ENCODE measurements around the gene OTOF.
A peak's percentile ranks its signal among the peaks of the same experiment; 100 is the strongest.

The OTOF gene

DNA sequence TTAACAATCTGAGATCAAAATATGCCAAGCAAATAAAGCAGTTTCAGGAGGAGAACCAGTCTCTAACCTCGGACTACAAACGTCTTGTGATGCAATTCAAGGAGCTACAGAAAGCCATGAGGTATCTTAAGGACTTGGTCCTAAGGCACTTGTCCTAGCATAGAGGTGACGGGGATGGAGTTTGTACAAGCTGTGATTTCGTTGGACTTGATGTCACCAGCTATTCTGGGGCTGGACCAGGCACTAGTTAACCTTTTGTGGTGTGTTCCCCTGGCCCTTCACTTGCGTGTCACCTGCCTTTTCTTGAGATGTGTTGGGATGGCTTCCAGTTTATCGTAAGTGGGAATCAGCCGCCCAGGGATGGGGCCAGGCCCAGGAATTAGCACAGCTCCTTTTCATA, 33.7 kb downstream of the OTOF start:
- no peak for DNase-seq

DNA sequence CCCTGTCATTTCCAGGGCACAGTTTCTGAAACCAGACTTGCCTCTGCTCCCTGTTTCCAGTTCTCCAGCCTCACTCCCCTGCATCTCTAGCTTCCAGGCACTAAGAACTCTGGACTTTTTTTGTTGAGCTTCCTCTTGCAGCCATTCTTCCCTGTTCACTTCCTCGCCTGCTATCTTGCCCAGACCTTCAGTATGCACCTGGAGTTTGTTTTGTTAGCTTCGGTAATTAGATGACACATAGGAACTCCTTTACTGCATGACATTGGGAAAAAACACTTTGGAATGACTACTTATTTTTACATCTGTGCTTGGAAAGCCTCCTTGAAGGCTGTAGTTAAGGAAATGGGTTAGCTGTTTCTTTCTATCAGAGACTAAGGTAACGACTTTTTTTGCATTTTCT, 35.2 kb downstream of the OTOF start:
- no peak for DNase-seq

DNA sequence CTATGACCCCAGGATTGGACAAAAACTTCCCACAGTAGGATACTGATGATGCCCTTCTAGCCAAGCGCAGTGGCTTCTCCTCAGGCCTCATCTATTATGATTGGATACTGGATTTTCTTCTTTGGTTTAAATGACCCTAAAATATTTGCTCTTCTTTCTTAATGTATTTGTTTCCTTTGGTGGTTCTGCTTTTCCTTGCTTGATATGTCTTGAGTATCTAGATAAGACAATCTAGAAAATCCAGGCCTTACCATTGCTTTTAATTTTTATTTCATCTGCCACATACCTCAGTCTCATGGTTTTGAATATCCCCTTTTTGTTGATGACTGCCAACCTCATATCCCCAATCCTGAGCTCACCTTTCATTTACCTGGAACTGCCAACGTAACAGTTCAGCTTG, 35.6 kb downstream of the OTOF start:
- no peak for DNase-seq

DNA sequence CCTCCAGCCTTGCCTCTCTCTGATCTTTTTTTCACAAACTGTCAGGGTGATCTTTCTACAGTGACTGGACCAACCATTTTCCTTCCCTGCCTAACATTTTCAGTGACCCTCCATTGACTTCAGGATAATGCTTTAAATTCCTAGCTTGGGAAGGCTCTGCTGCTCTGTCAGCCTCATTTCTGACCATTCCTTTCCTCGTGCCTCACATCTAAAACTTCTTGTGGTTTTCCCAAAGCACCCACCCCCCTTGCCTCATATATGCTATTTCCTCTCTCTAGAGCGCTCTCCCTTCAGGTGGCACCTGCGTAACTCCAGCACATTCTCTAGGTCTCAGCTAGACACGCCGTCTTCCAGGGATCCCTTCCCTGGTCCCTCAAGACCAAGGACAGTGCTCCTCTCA, 39.0 kb downstream of the OTOF start:
- no peak for DNase-seq

DNA sequence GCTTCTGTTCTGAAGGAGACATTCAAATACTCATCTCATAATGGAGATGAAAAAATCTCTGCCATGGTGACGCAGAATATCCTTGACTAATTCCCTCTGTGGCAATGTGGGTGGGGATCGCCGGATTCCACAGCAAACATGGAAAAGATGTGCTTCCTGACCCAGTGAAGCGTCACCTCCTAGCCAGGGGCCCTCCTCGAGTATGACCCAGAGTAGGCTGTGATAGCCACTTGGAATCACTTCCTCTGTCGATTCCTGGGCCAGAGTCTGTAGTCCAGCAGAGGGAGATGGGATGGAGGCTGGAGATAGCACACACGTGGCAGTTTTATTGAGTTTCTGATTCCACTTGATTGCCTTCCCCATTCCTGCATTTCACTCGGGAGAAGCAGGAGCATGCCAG, 39.4 kb downstream of the OTOF start:
- DNase-seq, result no peak

DNA sequence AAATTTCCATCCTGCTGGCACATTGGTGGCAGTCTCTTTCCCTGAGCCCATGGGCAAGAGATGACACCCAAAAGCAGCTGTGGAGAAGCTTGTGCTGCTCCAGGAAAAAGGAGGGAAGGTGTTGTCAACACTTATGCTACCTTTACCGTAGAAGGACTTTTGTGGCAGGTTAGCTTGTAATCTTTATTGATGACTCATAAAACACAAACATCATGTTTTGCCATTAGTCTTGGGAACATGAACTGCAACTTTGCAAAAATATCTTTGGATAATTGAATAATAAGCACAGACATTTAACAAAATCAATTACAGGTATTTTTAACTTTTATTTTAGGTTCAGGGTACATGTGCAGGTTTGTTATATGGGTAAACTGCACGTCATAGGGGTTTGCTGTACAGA, 42.8 kb downstream of the OTOF start:
- DNase-seq, result no peak

DNA sequence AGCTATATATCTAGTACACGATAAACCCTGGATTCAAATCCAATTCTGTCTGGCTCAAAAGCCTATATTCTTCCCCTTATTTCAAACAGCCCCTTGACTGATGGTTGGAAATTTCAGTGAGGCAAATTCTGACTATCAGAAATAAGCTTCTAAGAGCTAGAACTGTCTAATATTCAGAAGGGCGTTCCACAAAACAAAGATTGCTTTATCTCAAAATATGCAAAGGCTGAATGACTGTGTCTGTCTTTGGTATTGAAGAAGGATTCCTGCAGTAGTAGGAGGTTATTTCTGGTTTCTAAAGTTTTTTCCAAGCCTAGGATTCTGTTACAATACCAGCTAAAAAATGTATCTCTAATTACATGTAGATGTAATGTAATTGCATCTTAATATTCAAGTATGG, 45.1 kb downstream of the OTOF start:
- DNase-seq, result no peak

DNA sequence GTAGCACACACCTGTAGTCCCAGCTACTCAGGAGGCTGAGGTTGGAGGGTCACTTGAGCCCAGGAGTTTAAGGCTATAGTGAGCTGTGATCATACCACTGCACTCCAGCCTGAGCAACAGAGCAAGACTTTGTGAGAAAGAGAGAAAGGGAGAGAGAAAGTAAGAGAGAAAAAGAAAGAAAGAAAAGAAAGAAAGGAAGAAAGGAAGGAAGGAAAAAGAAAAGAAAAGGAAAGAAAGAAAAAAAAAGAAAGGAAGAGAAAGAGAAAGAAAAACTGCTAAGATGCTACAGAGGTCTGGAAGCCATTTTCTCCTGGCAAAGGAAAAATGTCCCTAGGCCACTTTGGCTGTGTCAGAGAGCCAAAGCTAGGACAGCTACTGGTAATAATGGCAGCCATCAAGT, 45.6 kb downstream of the OTOF start:
- no peak for DNase-seq

DNA sequence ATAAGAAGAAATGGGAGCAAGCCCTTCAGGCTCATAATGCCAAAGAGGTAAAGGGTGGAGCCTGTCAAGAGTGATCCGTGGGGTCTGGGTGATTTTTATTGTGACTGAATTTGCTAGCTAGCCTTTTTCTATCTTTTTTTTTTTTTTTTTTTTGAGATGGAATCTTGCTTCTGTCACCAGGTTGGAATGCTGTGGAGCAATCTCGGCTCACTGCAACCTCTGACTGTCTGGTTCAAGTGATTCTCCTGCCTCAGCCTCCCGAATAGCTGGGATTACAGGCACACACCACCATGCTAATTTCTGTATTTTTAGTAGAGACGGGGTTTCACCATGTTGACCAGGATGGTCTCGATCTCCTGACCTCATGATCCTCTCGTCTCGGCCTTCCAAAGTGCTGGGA, 47.1 kb downstream of the OTOF start:
- no peak for DNase-seq

DNA sequence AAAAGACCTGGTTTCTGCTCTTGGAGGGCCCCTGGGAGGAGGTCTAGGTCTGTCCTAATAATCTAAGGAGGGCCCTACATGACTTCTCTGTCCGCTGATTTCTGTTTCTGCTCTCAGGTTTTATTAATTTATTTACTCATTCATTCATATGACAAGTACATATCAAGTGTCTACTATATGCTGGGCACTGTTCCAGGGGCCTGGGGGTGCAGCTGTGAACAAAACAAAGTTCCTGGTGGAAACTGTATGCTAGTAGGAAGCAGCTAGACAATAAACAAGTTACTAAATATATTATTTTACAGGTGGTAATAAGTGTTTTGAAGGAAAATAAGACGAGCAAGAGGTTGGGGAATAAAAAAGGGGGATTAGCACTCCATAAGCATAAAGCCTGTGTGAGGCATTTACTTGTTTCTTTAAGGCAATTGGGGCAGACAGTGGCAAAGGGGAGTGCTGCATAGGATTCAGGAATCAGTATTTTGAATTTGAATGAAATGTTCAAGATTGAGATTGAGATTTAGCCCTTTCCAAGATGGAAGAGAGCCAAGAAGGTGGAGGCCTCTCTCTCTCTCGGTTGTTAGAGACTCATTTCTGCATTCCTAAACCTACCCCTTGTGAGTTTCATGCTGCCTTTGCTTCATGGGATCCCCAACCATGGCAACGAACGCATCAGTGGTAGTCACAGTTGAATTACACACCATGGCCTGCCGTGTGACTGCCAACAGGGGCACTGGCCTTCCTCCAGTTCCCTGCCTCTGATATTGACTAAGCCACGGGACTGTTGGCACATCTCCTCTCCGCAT, 47.9 kb downstream of the OTOF start:
- DNase-seq, result no peak

DNA sequence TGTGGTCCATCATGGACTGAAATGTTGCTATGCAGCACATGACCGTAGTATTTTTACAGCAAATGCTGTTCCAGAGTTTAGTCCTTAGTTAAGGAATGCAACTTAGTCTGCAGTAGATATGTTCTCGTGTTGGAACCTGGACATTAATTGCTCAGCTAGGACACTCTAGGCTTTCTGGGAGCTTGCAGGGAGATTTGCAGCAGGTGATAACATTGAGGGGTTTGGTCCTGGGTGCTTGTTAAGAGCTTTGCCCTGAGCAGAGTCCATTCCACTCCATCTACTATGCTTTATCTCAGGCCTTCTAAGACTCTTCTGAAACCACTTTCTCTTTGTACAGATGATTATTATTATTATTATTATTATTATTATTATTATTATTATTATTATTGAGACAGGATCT, 49.1 kb downstream of the OTOF start:
- DNase-seq, result no peak

DNA sequence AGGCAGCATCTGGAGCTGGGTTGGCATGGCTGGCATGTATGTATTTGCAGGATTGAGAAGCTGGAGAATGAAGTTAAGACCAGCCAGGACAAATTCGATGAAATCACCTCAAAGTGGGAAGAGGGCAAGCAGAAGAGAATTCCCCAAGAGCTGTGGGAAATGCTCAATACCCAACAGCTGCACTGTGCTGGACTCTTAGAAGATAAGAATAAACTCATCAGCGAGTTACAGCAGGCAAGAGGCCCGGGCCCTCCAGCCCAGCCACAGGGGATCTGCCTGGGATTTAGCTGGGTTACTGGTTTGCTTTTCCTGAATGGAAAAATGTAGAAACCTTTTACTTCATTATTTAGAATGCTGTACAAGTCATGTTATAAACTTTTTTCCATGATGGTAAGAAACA, 53.7 kb downstream of the OTOF start:
- no peak for DNase-seq

DNA sequence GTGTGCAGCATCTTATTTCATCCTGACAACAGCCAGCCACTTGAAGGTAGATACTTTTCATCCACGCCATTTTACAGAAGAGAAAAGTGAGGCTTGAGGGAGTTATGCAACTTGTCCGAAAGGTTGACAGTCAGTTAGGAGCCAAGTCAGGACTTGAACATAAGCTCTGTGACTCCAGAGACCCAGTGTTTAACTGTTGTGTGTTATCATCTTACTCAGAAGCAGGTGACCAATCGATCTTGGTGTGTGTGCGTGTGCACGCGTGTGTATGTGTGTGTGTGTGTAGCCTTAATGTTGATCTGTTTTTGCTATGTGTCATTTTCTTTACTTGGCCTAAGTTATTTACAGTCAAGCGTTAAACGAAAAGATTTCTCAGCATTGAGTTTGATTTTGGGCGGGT, 54.2 kb downstream of the OTOF start:
- no peak for DNase-seq

DNA sequence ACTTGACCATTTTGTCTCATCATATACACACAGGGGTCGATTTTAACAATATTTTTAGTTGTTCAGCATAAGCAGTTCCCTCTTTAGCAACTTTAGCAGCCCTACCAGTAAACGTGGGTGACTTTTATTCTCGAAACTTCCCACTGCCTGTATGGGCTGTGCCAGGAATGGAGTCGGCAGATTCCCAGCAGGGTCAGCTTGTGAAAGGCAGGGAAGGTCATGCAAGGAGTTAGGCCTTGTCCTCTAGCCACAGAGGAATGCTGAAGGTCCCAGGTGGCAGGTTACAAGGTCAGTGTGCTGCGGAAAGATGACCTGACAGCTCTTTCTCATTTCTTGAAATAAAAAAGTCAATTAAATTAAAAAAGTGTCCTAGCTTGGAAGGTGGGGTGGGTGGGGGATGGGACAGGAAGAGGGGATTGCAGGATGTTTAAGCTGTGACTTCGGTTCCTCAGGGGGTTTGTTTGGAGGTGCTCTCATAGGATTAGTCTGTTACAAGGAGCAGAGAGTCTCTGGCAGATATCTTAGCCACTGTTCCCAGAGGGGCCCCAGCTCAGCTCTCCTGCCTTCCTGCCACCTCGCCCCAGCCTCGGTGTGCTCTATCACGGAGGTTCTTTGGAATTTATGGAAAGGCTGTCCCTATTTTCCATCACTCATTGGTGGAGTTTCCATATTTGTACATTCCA, 54.8 kb downstream of the OTOF start:
- no peak for DNase-seq

DNA sequence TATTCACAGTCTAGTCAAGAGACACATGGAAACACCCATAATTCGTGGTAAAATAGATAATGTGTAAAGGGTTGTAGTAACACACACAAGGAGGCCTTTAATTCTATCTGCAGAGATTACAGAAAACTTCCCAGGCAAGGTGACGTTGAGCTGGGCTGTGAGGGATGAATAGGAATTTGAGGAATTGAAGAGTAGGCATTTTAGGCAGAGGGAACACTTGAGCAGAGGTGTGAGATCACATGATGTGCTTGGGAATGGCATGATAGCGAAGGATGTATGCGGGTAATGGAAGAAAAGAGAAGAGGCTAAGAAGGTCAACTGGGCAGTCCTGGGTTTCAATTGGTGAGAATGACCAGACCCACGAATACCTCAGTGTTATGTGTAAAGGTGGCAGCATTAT, 56.0 kb downstream of the OTOF start:
- no peak for DNase-seq

DNA sequence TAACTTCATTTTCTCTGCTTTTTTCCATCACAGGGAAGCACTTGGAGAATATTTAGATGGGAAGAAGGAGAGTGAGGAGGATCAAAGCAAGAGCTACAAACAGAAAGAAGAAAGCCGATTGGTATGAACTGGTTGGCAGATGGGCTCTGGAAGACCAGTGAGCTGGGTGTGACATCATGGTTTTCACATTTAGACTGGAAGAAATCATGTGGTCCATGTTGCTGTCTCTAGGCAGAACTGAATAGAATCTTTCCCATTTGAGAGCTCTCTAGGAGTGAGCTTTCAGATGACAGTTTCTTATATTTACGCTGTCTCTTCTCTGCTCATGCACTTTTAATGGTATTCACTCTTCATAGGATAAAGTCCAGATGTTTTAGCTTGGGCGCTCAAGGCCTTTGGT, 63.6 kb downstream of the OTOF start:
- no peak for DNase-seq

DNA sequence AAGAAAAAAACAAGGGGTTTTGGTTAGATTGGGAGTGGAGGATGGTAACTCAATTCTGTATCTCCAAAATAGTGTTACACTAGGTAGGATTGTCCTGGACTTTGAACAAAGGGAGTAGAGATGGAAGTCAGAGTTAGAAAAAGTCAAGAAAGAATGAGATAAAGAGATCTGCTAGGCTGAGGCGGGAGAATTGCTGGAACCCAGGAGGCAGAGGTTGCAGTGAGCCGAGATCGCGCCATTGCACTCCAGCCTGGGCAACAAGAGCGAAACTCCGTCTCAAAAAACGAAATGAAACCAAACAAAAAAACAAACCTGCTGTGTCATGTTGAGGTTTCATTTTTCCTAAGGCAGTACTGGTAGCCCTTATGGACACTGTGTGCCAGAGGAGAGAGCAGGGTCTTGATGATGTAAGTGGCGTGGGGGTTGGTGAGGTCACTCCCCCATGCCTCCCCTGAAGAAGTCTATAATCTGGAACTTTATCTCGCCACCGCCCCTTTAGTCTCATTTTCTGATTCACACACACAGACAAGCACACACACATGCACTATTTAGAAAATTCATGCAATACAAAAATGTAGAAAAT, 65.7 kb downstream of the OTOF start:
- DNase-seq, result peak; percentile 16

DNA sequence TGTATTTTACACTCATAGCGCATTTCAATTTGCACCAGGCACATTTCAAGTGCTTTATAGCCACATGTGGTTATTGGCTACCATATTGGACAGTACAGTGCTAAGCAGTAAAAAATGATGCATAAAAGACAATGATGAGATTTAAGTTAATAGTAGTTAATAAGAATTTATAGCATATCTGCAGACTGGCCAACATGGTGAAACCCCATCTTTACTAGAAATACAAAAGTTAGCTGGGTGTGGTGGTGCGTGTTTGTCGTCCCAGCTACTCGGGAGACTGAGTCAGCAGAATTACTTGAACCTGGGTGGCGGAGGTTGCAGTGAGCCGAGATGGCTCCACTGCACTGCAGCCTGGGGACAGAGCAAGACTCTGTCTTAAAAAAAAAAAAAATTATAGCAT, 66.5 kb downstream of the OTOF start:
- DNase-seq, result no peak

DNA sequence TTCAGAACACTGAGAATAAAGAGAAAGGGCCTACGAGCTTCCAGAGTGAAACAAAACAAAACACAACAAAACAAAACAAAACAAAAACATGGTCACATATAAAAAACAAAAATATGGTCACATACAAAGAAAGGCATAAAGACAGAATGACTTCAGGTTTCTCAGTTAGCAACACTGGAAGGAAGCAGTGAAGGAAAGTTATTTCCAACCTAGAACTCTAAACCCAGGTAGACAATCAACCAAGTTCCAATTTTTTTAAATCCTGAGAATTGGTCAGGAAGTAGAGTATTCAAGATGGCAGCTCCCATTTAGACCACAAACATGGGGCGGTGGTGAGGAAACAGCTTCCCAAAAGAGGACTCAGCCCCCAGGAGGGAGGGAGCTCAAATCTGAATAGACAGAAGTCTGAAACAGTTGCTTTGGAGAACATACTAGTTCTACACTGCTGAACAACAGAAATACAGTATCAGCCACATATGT, 67.1 kb downstream of the OTOF start:
- DNase-seq, result no peak

DNA sequence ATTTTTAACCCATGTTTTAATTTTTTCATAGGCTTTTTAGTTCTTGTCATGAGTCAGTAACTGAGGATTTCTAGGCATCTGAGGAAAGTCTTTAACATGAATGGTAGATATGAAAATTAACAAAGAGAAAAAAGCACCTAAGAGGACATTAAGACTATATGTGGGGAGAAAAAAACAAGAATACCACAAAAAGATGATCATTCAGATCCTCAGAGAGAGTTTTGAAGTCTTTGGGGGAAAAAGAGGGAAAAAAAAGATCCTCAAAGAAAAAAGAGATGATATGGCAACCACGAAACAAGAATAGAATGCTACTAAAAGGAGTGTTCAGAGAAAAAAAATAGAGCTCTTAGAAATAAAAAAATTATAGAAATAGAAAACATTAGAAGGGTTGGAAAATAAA, 68.1 kb downstream of the OTOF start:
- no peak for DNase-seq

DNA sequence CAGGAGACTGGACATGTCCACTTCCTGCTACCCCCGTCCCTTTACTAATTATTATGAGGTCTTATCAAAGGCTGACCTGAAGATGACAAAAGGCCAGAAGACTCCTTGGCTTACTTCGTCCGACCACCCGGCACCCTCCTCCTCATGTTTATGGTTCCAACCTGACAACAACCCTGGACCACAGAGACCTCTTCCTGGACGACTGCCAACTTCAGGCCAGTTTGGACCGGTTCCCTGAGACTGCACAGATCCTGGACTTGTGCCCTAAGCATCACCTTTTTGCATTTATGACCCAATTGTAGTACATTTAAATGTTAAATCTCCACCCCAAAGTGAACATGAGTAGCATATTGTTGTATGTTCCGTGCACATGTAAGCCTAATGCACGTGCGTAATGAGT, 70.4 kb downstream of the OTOF start:
- DNase-seq, result no peak

Data from SIG-M5 (cell line).